Activated CD4-positive, alpha-beta T cell treated with anti-CD3 and anti-CD28 coated beads for 36 hours (primary cell): Measurements from ENCODE around the gene CNTN4. TPM values are rescaled to one million over a fixed set of nuclear protein-coding genes. Genes with fewer than 3 reads are reported as not detected.

Experiments used
- ATAC-seq: fragments of 200-7000 bp; cut with Tn5 transposase; one replicate; pipeline ENCODE4 v1.10.0; 2021; ENCODE audit warnings: mild to moderate bottlenecking, moderate library complexity
- CTCF ChIA-PET: fragments of 350-600 bp; sonication (Branson Sonifier 250); formaldehyde crosslinking; loops from one replicate; lab custom pipeline; 2021; ENCODE audit warnings: antibody characterized with exemption; lab: Charles Lee
- POLR2A ChIA-PET: fragments of 350-600 bp; sonication (Branson Sonifier 250); formaldehyde crosslinking; loops from one replicate; lab custom pipeline; 2021; ENCODE audit warnings: antibody characterized with exemption, inconsistent platforms; lab: Charles Lee
- DNase-seq: peaks from one replicate; pipeline ENCODE4 v3.0.0-alpha.2; 2020
- H3K27ac Mint-ChIP-seq: one replicate; pipeline ENCODE4 v1.8.0; 2021; ENCODE audit warnings: mixed read lengths
- H3K27me3 Mint-ChIP-seq: one replicate; pipeline ENCODE4 v1.8.0; 2021; ENCODE audit warnings: mixed read lengths
- H3K36me3 Mint-ChIP-seq: one replicate; pipeline ENCODE4 v1.8.0; 2021; ENCODE audit warnings: low read depth, mixed read lengths
- H3K4me1 Mint-ChIP-seq: one replicate; pipeline ENCODE4 v1.8.0; 2021; ENCODE audit warnings: mixed read lengths
- H3K4me3 Mint-ChIP-seq: one replicate; pipeline ENCODE4 v1.8.0; 2021; ENCODE audit warnings: mild to moderate bottlenecking, moderate library complexity, mixed read lengths
- H3K9me3 Mint-ChIP-seq: one replicate; pipeline ENCODE4 v1.8.0; 2021; ENCODE audit warnings: low read depth, mixed read lengths
- intact Hi-C, 2 experiments: fragments of 100-400 bp; cut with DNase I in 1 of 2; cut with micrococcal nuclease in 1 of 2; formaldehyde crosslinking; loops; one replicate each; pipeline versions ENCODE4 v1.14.2 to v1.15.1; 2022 to 2024; cut with DNase I, micrococcal nuclease
- total RNA-seq, 2 experiments: library from RNA; stranded (reverse); gene quantifications; one replicate each; pipeline ENCODE4 v1.2.3, GENCODE V29; 2021

CNTN4 gene
- total RNA-seq, 2 experiments from 2014 or later: not detected

- Mint-ChIP-seq H3K4me3 (no peak overlapping the region), H3K36me3 (no peaks in the 10 kb centered on the region), H3K9me3 (no peaks in the 10 kb centered on the region), H3K27ac (no peak overlapping the region), H3K27me3 (peaks cover 5% of the 10 kb centered on the region), H3K4me1 (peaks cover 3% of the 10 kb centered on the region)
- intact Hi-C loops: no loop called here
- no peak for DNase-seq
- ATAC-seq: no peak
- ChIA-PET POLR2A (no interaction called here), CTCF (interaction anchor here (0.9 kb wide), 1 partner anchor 13 kb away, joined by 4 read pairs; no protein-coding TSS in a partner anchor)
Observed at GRCh38 chr3:2934541-2934940, 835.9 kb downstream of the CNTN4 start.

GRCh38 chr3:2937055-2937454 is 838.4 kb downstream of the CNTN4 start:
- H3K27ac Mint-ChIP-seq: no peak overlapping the region
- ChIA-PET POLR2A (no interaction called here), CTCF (no interaction called here)
- peaks cover 9% of the 10 kb centered on the region for H3K27me3 Mint-ChIP-seq
- H3K36me3 Mint-ChIP-seq: no peaks in the 10 kb centered on the region
- DNase-seq (no peak), ATAC-seq (no peak)
- no peak overlapping the region for H3K4me3 Mint-ChIP-seq
- H3K9me3 Mint-ChIP-seq: no peaks in the 10 kb centered on the region
- peaks cover 3% of the 10 kb centered on the region for H3K4me1 Mint-ChIP-seq
- intact Hi-C loops: no loop called here

GRCh38 chr3:2937592-2937991 is 838.9 kb downstream of the CNTN4 start:
- CTCF ChIA-PET: no interaction called here
- H3K9me3 Mint-ChIP-seq: no peaks in the 10 kb centered on the region
- ATAC-seq (no peak), DNase-seq (no peak)
- peaks cover 9% of the 10 kb centered on the region for H3K27me3 Mint-ChIP-seq
- H3K36me3 Mint-ChIP-seq: no peaks in the 10 kb centered on the region
- intact Hi-C loops: no loop called here
- H3K4me3 Mint-ChIP-seq: no peak overlapping the region
- H3K27ac Mint-ChIP-seq: no peak overlapping the region
- peaks cover 3% of the 10 kb centered on the region for H3K4me1 Mint-ChIP-seq
- POLR2A ChIA-PET: no interaction called here

DNA sequence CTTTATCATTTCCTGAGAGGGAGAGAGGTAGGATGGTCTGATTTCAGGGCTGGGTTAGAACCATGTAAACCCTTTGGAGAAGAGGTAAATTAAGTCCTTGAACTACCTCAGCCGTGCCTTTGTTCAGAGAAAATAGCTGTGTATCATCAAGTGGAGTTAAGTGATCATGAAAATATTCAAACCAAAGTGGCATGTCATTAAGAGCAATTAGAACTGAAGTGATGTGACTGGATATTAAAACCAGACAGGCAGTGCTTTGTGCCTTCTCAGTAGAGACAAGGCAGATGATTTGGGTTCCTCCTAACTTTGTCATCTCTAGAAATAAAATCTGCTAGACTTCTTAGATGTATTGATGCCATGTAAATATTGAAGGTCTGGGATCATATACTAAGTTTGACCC is 840.0 kb downstream of the CNTN4 start:
- no peak for DNase-seq
- CTCF ChIA-PET: interaction anchor here (0.6 kb wide), 1 partner anchor 26 kb away, joined by 3 read pairs; no protein-coding TSS in a partner anchor
- H3K4me3 Mint-ChIP-seq: no peak overlapping the region
- no peaks in the 10 kb centered on the region for H3K36me3 Mint-ChIP-seq
- POLR2A ChIA-PET: no interaction called here
- ATAC-seq: no peak
- H3K27me3 Mint-ChIP-seq: peaks cover 13% of the 10 kb centered on the region
- H3K27ac Mint-ChIP-seq: no peak overlapping the region
- H3K4me1 Mint-ChIP-seq: peaks cover 3% of the 10 kb centered on the region
- intact Hi-C loops: no loop called here
- no peaks in the 10 kb centered on the region for H3K9me3 Mint-ChIP-seq

- ChIA-PET POLR2A (no interaction called here), CTCF (interaction anchor here (1.6 kb wide), 1 partner anchor 11 kb away, joined by 3 read pairs; no protein-coding TSS in a partner anchor)
- intact Hi-C loops: no loop called here
- Mint-ChIP-seq H3K4me3 (no peak overlapping the region), H3K27ac (no peak overlapping the region), H3K4me1 (peaks cover 3% of the 10 kb centered on the region), H3K9me3 (no peaks in the 10 kb centered on the region), H3K36me3 (no peaks in the 10 kb centered on the region), H3K27me3 (peaks cover 13% of the 10 kb centered on the region)
- DNase-seq: no peak
- no peak for ATAC-seq
Observed at GRCh38 chr3:2940062-2940461, 841.4 kb downstream of the CNTN4 start.

- Mint-ChIP-seq H3K4me3 (no peak overlapping the region), H3K9me3 (no peaks in the 10 kb centered on the region), H3K27me3 (peaks cover 14% of the 10 kb centered on the region), H3K4me1 (no peaks in the 10 kb centered on the region), H3K27ac (no peak overlapping the region), H3K36me3 (no peaks in the 10 kb centered on the region)
- ChIA-PET POLR2A (no interaction called here), CTCF (interaction anchor here (0.6 kb wide), 1 partner anchor 61 kb away, joined by 3 read pairs; no protein-coding TSS in a partner anchor)
- intact Hi-C loops: no loop called here
- ATAC-seq (no peak), DNase-seq (no peak)
Observed at GRCh38 chr3:2944628-2945027, 846.0 kb downstream of the CNTN4 start.

GRCh38 chr3:2945121-2945520 is 846.5 kb downstream of the CNTN4 start:
- ChIA-PET CTCF (no interaction called here), POLR2A (no interaction called here)
- H3K4me1 Mint-ChIP-seq: no peaks in the 10 kb centered on the region
- no peak for ATAC-seq
- H3K27me3 Mint-ChIP-seq: peaks cover 14% of the 10 kb centered on the region
- DNase-seq: no peak
- intact Hi-C loops: no loop called here
- no peaks in the 10 kb centered on the region for H3K9me3 Mint-ChIP-seq
- no peak overlapping the region for H3K27ac Mint-ChIP-seq
- H3K4me3 Mint-ChIP-seq: no peak overlapping the region
- H3K36me3 Mint-ChIP-seq: no peaks in the 10 kb centered on the region

DNA sequence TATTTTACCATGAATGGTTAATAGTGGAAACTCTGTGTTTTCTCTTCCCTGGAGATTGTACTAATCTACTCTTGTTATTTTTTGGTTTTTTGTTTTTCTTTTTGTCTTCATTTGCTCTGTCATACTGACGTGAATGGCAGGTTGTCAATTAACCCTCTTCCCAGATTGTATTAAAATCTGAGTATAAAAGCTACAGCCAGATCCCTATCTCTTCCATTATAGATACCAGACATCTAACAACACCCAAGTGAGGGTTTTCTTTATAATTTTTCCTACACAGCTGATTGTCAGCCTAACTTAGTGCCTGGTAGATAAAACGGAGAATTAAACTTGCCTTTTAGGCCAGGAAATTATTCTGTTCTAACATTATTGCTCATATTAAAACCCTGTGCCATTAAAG is 848.9 kb downstream of the CNTN4 start:
- POLR2A ChIA-PET: no interaction called here
- no peak for DNase-seq
- Mint-ChIP-seq H3K9me3 (no peaks in the 10 kb centered on the region), H3K4me3 (no peak overlapping the region), H3K4me1 (no peaks in the 10 kb centered on the region), H3K36me3 (no peaks in the 10 kb centered on the region), H3K27me3 (peaks cover 10% of the 10 kb centered on the region), H3K27ac (no peak overlapping the region)
- intact Hi-C loops: no loop called here
- no peak for ATAC-seq
- CTCF ChIA-PET: no interaction called here

DNA sequence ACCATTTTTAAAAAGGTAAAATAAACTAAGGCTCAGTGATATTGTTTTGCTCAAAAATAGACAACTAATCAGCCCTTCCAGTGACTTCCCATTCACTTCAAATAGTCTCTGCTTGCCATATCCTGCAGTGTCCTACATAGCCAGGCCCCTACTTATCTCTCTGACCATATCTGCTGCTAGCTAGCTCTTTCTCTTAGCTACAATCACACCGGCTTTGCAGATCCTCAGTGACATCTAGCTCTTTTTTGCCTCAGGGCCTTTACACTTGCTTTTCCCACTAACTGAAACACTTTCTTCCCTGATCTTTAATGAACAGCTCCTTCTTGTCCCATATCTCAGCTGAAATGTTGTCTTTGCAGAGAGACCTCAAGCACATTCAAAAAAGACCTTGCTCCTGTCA is 850.2 kb downstream of the CNTN4 start:
- Mint-ChIP-seq H3K36me3 (no peaks in the 10 kb centered on the region), H3K27ac (no peak overlapping the region), H3K9me3 (no peaks in the 10 kb centered on the region), H3K4me1 (no peaks in the 10 kb centered on the region), H3K4me3 (no peak overlapping the region), H3K27me3 (peaks cover 7% of the 10 kb centered on the region)
- DNase-seq (no peak), ATAC-seq (no peak)
- POLR2A ChIA-PET: no interaction called here
- CTCF ChIA-PET: interaction anchor here (0.6 kb wide), 1 partner anchor 70 kb away, joined by 3 read pairs; no protein-coding TSS in a partner anchor
- intact Hi-C loops: no loop called here

- H3K9me3 Mint-ChIP-seq: no peaks in the 10 kb centered on the region
- no peak overlapping the region for H3K27ac Mint-ChIP-seq
- DNase-seq: no peak
- intact Hi-C loops: no loop called here
- peaks cover 7% of the 10 kb centered on the region for H3K27me3 Mint-ChIP-seq
- H3K4me3 Mint-ChIP-seq: no peak overlapping the region
- ATAC-seq: no peak
- ChIA-PET CTCF (no interaction called here), POLR2A (no interaction called here)
- H3K36me3 Mint-ChIP-seq: no peaks in the 10 kb centered on the region
- no peaks in the 10 kb centered on the region for H3K4me1 Mint-ChIP-seq
Observed at GRCh38 chr3:2950159-2950558, 851.5 kb downstream of the CNTN4 start.

DNA sequence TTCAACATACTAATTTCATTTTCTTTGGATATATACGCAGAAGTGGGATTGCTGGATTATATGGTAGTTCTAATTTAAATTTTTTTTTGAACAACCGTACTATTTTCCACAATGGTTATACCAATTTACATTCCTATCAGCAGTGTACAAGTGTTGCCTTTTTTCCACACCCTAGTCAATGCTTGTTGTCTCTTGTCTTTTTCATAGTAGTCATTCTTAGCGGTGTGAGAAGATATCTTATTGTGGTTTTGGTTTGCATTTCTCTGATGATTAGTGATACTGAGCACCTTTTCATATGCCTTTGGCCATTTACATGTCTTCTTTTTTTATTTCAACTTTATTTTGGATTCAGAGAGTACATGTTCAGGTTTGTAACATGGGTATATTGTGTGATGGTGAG is 858.4 kb downstream of the CNTN4 start:
- H3K36me3 Mint-ChIP-seq: no peaks in the 10 kb centered on the region
- no peak overlapping the region for H3K27ac Mint-ChIP-seq
- ChIA-PET POLR2A (no interaction called here), CTCF (no interaction called here)
- ATAC-seq (no peak), DNase-seq (no peak)
- intact Hi-C loops: no loop called here
- H3K4me1 Mint-ChIP-seq: no peaks in the 10 kb centered on the region
- no peaks in the 10 kb centered on the region for H3K9me3 Mint-ChIP-seq
- H3K27me3 Mint-ChIP-seq: peaks cover 2% of the 10 kb centered on the region
- H3K4me3 Mint-ChIP-seq: no peak overlapping the region

DNA sequence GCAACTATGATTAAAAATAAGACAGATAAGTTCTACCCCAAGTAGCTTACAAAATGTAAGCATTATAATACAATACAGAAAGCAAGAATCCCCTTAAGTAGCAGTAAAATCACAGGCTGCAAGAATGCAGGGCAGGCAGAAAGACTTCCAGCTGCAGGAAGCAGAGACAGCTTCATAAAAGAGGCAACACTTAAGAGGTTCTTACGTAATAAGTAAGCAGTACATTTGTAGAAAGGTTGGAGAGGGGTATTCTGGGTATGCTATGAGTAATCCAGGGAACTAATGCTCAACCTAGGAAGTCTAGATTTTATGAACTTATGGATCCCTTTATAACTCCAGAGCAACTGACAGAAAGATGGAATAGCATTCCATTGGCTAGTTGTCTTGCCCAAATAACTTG is 859.9 kb downstream of the CNTN4 start:
- Mint-ChIP-seq H3K36me3 (no peaks in the 10 kb centered on the region), H3K4me3 (no peak overlapping the region), H3K4me1 (no peaks in the 10 kb centered on the region), H3K27me3 (peaks cover 2% of the 10 kb centered on the region), H3K27ac (no peak overlapping the region), H3K9me3 (no peaks in the 10 kb centered on the region)
- ATAC-seq (no peak), DNase-seq (no peak)
- ChIA-PET POLR2A (no interaction called here), CTCF (no interaction called here)
- intact Hi-C loops: no loop called here

- no peaks in the 10 kb centered on the region for H3K36me3 Mint-ChIP-seq
- no peak for DNase-seq
- intact Hi-C loops: no loop called here
- H3K4me3 Mint-ChIP-seq: no peak overlapping the region
- H3K27me3 Mint-ChIP-seq: peaks cover 7% of the 10 kb centered on the region
- POLR2A ChIA-PET: no interaction called here
- H3K27ac Mint-ChIP-seq: no peak overlapping the region
- no peaks in the 10 kb centered on the region for H3K9me3 Mint-ChIP-seq
- no peaks in the 10 kb centered on the region for H3K4me1 Mint-ChIP-seq
- CTCF ChIA-PET: no interaction called here
- no peak for ATAC-seq
Observed at GRCh38 chr3:2961576-2961975, 862.9 kb downstream of the CNTN4 start.
